Measurements from ENCODE around the gene CUL4A.

DNA sequence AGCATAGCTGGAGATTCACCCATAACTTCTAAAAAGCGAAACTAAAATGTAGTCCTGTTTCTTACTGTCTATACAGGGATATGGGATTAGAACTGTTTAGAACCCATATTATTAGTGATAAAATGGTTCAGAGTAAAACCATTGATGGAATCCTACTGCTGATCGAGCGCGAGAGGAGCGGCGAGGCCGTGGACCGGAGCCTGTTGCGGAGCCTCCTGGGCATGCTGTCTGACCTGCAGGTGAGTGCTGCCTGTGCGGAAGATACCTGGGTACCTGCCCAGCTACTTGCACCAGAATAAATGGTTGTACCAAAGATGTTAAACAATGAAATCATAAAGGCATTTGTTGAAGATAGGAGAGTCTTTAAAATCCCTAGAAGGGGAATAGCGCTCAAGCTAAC, 23.7 kb downstream of the CUL4A start:
- TF ChIP-seq, protein P1, sequence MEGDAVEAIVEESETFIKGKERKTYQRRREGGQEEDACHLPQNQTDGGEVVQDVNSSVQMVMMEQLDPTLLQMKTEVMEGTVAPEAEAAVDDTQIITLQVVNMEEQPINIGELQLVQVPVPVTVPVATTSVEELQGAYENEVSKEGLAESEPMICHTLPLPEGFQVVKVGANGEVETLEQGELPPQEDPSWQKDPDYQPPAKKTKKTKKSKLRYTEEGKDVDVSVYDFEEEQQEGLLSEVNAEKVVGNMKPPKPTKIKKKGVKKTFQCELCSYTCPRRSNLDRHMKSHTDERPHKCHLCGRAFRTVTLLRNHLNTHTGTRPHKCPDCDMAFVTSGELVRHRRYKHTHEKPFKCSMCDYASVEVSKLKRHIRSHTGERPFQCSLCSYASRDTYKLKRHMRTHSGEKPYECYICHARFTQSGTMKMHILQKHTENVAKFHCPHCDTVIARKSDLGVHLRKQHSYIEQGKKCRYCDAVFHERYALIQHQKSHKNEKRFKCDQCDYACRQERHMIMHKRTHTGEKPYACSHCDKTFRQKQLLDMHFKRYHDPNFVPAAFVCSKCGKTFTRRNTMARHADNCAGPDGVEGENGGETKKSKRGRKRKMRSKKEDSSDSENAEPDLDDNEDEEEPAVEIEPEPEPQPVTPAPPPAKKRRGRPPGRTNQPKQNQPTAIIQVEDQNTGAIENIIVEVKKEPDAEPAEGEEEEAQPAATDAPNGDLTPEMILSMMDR (IDR thresholded peaks at IDR 0.05 in 8 of 11, conservative IDR thresholded peaks at IDR 0.05 in 3 of 11) = no peak
- no peak for TF ChIP-seq POLR2A (IDR thresholded peaks at IDR 0.05)
